GM18505 (cell line): Measurements from ENCODE around the gene MYO1A.
"Not testable (repeated sequence)": the region's sequence is repeated elsewhere in the genome, so short reads cannot be mapped to it uniquely, and the experiment has no call there.

Experiments used
- ATAC-seq: cut with Tn5 transposase; IDR thresholded peaks from one replicate; pipeline ENCODE4 v1.9.1; 2021; ENCODE audit not compliant: unreplicated experiment
- POLR2A ChIP-seq: IDR thresholded peaks from 4 replicates; pipeline ENCODE4 v1.6.1; 2011; ENCODE audit warnings: borderline replicate concordance; ENCODE audit not compliant: insufficient read depth, insufficient read length; ENCODE audit errors: extremely low read depth

Gene MYO1A

GRCh38 chr12:56995930-56996496, 53.9 kb downstream of the MYO1A start:
- no peak for TF ChIP-seq POLR2A
- ATAC-seq, result no peak

- no peak for TF ChIP-seq POLR2A
- ATAC-seq, result no peak
Measured at GRCh38 chr12:56995201-56995929, 54.6 kb downstream of the MYO1A start.

DNA sequence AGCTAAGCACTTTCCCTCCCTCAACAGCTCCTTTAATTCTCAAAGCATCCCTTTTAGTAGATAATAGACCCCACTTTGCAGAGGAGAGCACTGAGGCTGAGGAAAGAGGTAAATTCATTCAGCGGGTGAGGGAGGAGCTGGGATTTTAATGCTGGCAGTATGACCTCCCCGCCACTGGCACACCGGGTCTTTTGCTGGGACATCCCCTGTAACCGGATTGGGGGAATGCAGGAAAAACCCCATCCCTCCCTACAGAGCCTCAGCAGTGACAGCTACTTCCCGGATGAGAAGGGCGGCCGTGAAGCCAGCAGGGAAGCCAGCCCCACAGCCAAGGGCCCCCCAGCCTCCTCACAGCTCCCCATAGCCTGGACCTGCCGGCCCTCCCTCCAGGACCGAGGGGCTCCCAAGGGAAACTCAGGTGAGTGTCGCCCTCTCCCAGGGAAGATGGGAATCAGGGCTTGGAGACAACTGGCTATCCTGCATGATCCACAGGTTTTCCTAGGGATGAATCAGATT, 55.6 kb downstream of the MYO1A start:
- no peak for ATAC-seq
- TF ChIP-seq POLR2A, result no peak

- ATAC-seq, result no peak
- TF ChIP-seq POLR2A, result no peak
Measured at GRCh38 chr12:56993346-56993745, 56.6 kb downstream of the MYO1A start.

DNA sequence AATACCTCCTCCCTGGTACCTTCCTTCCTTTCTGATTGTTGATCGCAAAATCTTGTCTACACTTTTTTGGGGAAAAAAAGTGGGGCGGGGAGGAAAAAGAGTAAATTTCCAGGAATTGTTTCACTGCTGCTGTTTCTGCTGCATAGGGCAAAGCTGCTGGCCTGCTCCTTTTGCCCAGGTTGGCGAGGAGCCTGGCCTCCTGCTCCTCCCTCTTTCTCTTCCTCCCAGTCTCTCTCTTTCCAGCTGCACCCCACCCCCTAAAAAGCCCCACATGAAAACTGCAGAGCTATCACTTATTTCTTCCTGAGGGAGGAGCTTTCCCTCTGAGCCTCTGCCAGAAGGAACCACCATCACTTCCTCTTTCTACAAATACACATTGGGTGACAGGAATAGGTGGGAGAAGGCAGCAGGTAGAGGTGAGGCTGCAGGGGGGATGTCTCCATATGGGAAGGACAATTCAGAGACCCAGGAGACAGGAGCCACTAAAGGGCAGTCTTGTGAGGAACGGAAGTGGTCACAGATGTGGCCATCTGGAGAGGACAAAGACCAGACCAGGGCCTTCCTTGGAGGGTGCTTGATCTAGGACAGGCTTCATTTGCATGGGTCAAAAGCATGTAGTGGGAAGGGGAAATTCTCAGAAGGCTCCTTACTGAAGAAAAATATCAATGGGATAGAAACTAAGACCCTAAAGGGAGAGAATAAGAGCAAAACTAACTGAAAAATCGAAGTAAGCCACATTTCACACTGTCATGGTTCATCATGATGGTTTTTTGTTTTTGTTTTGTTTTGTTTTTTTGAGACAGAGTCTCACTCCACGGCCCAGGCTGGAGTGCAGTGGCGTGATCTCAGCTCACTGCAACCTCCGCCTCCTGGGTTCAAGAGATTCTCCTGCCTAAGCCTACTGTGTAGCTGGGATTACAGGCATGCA, 58.3 kb downstream of the MYO1A start:
- no peak for ATAC-seq
- TF ChIP-seq POLR2A, result no peak

DNA sequence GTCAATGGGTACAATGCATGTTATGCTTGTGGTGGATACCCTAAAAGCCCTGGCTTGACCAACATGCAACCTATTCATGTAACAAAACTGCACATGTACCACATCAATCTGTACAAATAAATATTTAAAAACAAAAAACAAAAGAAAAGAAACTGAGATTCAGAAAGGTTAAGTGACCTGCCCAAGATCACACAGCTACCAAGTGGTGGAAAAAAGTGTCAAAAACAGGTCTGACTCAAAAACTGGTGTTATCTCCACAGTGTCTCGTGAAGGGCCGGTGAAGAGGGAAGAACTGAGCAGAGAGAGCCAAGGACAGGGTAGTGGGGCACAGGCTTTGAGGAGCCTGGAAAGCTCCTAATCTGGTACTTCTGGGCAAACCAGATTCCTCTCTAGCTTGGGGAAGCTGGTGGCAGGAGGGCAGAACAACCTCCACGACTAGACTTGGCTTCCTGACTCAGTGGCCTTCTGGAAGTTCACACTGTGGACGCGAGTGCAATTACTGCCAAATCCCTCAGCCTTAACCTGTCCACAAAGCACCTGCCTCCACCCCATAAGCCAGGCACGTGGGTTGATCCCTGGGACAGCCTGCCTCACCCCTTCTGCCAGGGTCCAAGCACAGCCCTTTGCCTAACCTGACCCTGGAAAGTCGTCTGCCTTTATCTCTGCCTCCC, 59.1 kb downstream of the MYO1A start:
- TF ChIP-seq POLR2A, result no peak
- no peak for ATAC-seq

GRCh38 chr12:56989861-56990610, 59.9 kb downstream of the MYO1A start:
- no peak for ATAC-seq

DNA sequence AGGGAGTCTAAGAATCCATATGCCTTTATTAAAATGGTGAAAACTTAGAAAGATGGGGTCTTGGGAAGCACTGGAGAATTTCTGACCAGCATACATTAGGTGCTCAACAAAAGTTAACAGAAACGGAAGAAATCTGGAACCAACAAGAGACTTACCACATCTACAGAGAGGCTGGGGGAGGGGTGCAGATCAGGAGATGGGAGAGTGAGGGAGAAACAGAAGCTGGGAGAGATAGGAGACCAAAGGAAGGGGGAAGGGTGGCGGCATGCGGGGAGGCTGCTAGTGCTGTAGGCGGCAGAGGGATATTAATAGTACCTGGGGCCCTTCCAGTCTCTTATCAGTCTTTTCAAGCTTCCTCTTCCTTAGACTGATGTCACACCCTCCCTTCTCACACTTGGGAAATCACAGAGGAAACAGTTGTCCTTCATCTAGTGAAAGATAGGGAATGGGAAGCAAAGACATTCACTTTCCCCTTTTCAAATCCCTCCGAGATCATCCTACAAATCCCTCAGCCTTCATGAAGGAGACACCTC, 61.7 kb downstream of the MYO1A start:
- TF ChIP-seq POLR2A, result no peak
- no peak for ATAC-seq

More at GRCh38 chr12:56989861-56990610, 59.9 kb downstream of the MYO1A start:
- TF ChIP-seq POLR2A, result no peak

GRCh38 chr12:56987551-56988053, 62.3 kb downstream of the MYO1A start:
- ATAC-seq, result no peak
- no peak for TF ChIP-seq POLR2A

- TF ChIP-seq POLR2A, result no peak
- no peak for ATAC-seq
Measured at GRCh38 chr12:56987011-56987410, 62.9 kb downstream of the MYO1A start.

GRCh38 chr12:56985714-56986113, 64.2 kb downstream of the MYO1A start:
- not testable (repeated sequence) for ATAC-seq

DNA sequence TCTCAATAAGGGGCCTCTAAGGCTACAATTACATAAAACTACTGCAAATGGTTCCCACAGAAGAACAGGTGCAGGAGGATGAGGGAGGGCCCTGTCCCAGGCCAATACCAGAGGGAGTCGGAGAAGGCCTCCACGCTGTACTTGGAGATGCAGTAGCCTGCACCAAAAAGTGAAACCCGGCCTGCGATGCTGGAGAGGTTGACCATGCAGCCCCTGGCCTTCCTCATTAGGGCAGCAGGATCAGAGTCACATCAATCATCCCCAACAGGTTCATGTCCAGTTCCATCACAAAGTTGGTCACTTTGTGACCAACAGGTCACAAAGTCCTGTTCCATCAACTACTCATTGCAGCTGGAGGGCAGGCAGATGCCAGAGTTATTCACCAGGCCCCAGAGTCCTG, 66.5 kb downstream of the MYO1A start:
- ATAC-seq, result no peak

GRCh38 chr12:56982578-56983236, 67.2 kb downstream of the MYO1A start:
- not testable (repeated sequence) for ATAC-seq

More for the DNA sequence above, 66.5 kb downstream of the MYO1A start:
- TF ChIP-seq POLR2A, result no peak
